CMK (cell line): ENCODE results near the gene SERGEF.

Source experiments
- DNase-seq: peaks from one replicate; pipeline ENCODE4 v3.0.0-alpha.2; 2010; ENCODE audit warnings: low read depth

SERGEF gene

DNA sequence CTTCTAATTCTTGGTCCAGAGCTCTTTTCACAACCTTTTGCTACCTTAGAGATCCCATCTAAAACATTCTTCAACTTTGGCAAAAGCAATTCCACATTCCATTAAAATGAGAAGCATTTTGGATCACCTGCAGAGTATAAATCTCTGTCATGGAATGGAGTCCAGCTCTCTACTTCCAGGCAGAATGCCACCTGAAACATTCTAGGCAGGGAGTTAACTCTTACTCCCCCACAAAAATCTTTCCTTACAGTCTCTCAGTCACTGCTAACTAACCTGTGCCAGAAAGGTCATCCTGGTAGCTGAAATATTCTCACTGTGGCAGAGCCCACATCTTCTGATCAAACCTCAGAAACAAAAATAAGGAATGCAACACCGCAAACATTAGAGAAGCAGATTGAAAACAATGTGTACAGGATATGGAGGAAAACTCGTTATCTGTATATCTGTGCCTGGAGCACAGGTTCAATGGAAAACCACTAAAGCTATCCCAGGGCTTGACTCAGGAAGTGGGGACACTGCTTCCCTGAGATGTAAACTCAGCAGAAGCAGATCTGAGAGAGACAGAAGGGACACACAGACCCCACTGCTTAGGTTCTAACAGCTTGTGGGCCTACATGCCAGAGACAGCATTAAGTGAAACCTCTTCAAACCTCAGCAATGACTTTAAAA is 199.3 kb downstream of the SERGEF start:
- DNase-seq = no peak

DNA sequence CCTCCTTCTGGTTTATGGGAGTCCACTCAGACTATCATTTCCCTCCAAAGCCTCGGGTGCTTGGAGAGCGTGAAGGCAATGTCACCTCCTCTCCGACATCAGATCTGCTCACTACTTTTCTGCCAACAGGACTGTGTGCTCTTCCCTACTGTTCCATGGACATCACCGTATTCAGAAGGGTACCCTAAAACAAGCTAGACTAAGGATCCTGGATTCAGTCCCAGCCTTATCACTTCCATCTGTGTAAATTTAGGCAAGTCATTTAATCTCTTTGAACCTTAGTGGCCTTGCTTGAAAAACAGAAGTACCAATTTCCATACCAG is 200.0 kb downstream of the SERGEF start:
- no peak for DNase-seq

DNA sequence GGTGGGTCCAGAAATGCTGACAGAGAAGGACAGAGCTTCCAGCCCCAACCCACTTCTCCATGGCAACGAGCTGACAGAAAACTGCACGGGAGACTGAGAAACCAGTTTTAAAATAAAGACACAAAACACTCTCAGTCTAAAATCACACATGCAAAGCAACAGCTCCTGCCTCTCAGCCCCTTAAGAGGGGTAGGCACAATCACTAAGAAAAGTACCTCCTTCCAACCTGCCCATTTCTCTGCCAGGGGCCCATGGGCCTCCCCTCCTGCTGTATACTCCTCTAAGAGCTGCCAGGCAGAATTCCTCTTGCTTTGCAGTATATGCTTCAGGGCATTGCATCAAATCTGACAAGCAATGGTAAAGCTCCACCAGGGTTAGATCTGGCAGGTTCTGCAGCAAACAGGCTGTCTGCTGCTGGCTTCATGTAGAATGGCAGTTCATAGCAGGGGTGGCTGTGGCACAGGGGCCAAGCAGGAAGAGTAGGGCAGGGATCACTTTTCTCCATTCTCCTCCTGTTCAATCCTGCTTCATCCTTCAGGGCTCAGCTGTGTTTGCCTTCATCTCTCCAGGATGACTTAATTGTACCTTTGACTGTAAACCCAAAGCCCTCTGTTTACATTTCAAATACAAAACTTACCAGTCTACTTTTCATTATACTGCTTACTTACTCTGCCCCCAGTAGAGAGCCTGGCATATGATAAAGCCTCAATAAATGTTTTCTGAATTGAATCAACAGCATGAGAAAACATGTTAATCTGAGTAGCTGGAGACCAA is 200.6 kb downstream of the SERGEF start:
- no peak for DNase-seq

DNA sequence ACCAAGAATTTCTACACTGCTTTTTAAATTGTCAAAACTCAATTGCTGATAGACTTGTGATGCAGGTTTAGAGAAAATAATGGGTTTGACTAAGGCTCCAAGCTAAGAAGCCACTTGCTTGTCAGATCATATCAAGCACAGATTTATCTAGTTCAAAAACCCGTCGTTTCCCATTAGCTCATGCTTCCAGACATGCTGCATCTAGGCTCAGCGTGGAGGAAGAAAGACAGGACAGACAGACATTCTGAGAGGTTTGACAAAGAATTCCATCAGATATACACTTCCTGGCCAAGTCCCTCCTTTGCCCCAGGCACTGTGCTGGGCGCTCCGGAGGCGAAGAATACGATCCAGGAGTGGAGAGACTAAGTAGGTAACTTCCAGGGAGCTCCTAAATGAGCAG is 201.5 kb downstream of the SERGEF start:
- DNase-seq = no peak

DNA sequence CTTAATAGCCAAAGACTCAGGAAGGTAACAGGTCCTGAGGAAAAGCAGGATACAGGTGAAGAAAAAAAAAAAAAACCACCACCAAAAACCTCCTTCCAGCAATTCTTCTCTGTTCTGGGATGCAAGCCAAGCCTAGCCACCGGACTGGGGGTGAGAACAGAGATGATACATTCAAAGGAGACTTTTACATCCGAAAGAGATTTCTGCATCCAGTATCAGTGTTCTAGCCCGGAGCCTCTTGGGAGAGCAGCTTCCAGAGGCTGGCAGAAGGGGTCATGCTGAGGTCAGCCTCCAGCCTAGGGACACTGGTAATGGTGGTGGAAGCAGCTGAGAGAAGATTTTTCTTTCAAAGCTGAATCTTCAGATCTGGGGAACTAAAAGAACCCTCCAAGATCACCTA is 202.1 kb downstream of the SERGEF start:
- DNase-seq = no peak

DNA sequence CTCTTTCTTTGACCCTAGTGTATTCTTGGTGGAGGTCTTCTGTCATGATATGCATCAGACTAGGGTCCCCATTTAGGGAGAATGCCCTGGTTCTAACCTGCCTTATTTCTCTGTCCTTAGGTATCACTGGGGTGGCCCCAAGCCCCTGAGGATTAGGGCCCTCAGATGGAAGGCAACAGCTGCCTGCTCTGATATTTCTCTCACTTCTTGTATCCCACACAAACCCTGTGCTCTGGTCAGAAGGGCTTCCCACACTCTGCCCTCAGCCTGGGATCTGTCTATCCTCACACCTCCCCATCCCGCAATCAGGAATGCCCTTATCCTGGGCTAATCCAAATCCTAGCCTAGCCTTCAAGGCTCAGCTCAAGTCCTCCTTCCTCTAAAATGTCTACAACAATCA is 202.8 kb downstream of the SERGEF start:
- no peak for DNase-seq

DNA sequence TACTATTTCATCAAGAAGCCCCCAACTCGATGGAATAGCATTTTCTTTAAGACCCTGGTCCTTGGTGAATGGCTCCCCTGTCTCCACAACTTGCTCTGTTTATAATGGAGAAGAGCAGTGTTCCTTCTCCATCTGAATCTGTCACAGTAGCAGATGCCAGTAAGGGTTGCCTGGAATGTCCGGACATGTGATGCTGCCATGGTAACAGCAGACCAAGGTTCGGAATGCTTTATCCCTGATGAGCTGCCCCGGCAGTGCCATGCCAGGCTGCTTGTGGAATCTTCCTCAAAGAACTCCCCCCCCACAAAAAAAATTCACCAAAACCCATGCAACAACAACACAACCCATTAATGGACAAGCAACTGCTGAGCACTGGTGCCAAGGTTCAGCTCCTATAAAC is 205.8 kb downstream of the SERGEF start:
- no peak for DNase-seq

DNA sequence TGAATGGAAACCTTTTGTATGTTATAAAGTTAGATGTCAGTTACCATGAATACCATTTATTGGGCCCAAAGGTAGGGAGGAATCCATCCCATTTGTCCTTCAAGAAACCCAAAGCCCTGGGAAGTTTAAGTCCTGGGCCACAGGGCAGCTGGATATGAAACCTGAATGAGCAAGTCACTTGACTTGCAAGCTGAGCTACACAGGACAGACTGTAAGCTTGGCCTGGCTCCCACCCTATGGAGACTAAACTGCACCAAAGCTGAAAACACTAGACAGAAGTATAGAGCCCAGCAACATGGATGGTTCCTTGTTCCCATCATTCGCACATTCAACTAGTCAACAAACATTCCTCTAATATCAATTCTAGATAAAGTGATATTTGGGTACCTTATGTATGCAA is 207.0 kb downstream of the SERGEF start:
- no peak for DNase-seq

DNA sequence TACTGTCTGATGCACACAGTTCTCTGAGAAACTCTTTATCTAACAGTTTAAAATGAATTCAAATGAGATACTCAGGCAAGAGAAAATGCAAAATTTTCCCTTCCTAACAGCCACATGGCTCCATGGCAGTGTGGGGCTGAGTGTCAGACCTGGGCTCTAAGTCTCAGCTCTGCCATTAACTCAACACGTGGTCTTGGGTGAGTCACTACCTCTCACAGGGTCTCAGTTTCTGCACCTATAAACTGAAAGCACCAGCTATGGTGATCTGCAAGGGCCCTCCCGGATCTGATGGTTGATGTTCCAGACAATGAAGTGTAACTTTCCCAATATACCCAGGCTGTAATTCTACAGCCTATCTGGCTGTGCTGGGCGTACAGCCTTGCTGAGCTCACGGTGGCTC is 207.8 kb downstream of the SERGEF start:
- no peak for DNase-seq

DNA sequence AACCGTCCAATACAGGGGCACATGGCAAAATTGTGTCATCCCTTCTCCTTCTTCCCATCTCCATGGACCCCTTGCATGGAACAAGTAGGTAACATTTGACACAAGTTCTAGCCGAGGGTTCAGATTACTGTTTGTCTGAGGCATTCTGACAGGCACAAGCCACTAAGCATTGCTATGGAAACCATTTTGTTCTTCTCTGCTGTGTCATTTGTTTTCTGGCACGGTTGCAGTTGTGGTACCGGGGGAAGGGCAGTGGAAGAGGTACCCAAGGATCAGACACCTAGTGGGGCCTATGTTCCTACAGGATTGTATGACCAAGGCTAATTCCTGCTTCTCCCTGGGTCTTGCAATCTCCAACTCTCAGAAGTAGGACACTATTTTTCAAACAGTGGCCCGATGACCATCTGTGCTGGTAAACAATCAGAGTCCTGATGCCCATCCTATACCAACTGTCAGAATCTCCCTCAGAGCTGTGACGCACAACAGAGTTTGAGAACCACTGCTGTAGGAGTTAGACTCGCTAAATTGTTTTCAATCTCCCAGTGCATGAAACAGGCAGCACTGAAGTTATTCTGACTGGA is 209.0 kb downstream of the SERGEF start:
- no peak for DNase-seq

DNA sequence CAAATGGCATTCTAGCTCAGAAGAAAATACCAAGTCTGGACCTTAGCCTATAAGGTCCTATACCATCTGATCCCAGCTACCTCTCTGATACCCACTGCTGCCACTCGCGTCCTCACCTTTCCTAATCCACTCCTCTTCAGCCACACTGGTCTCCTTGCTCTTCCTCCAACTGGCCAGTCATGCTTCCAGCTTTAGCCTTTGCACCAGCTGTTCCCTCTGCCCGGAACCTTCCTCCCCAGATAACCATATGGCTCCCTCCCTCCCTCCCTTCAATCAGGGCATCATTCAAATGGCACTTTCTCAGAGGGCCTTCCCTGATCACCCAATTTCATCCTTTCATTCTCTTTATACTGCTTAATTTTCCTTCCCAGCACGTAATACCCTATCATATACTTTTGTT is 210.4 kb downstream of the SERGEF start:
- DNase-seq = no peak

DNA sequence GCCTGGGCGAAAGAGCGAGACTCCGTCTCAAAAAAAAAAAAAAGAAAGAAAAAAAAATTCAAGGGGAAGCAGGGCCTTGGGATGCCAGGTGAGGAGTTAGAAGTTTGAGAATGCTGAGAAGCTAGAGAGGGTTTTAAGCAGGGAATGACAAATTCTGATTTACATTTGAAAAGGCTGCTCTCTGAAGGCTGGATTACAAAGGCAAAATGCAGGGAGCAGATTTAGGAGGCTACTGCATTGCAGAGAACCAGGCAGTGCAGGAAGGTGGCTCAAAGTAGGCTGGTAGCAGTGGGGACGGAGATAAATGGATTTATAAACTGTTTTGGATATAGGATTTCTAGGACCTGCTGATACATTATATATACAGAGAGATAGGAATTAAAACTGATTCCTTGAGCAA is 211.7 kb downstream of the SERGEF start:
- DNase-seq = no peak

DNA sequence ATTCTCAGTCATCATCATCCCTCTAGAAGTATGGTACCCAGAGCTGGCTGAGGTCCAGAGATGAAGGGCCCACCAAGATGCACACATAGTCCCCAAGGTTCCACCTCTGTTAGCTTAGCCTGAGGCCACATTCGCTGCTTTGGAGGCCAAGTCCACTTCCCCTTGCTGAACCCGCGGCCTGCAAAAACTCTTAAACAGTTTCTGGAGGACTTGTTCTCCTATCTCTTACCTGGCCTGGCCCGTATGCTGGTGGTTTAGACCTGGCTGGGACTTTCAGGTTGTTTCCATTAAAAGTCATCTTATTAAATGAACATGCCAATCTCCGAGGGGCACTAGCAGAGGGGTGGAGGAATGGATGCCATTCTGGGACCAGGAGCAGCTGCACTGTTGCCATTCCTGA is 213.7 kb downstream of the SERGEF start:
- no peak for DNase-seq

DNA sequence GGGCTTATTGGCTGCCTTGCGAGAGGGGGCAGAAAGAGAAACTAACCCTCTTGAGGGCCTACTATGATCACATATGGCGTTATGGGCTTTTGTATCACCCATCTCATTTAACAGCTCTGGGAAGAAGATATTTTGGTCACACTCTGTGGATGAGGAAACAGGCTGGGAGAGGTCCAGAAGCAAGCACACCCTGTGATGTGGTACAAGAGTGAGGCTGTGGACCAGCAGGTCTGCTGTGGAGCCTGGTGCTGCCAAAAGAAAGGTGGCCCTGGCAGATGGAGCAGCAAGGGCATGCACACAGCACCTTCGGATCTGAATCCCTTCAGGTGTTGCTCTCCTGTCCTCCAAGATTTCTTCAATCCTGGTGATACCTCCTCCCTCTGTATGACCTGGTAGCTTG is 214.1 kb downstream of the SERGEF start:
- DNase-seq = no peak

DNA sequence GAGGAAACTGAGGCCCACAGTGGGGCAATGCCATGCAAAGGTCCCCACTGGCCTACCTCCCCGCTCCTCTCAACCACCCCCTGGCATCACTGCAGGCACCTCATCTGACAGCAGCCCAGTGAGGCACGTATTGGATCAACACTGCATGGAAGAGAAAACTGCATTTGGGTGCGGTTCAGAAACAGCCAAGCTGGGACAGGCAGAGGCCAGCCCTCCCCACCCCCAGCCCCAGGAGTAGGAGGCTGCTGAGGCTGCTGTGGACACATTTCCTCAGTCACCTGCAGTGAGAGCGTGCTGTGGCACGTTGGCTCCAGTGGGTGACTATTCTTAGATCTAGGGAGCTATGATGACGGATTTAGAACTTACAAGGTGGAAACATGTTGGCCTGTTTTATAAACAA is 214.6 kb downstream of the SERGEF start:
- DNase-seq = no peak

DNA sequence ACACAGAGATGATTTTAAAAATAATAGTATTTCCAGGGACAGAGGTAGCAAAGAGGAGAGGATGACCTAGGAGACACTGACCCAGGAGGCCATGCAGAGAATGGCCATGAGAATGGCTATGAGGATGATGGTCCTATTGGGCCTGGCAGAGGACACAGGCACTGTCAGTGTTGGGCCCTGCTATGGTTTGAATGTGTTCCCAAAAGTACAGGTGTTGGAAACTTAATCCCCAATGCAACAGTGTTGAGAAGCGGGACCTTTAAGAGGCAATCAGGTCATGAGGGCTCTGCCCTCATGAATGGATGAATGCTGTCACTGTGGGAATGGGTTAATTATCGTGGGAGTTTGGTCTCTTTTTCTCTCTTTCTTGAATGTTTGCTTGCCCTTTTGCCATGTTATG is 216.7 kb downstream of the SERGEF start:
- no peak for DNase-seq

DNA sequence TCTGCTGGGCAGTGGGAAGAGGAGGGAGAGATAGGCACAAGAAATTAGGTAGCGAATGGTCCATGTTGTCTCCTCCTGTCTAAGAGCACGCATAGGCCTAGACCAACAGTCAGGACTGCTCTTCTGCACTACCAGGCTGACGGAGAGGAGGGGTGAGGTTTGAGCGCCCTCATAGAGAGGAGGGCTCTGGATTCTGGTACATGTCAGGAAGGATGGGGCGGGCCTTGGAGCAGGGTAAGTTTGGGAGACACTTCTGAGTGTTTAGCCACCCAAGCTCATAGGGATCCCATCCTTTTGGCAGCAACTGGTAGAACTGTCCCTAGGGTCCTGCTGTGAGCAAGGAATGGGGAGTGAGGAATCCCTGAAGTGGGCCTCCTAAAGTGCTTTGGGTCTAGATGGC is 217.9 kb downstream of the SERGEF start:
- DNase-seq = no peak

DNA sequence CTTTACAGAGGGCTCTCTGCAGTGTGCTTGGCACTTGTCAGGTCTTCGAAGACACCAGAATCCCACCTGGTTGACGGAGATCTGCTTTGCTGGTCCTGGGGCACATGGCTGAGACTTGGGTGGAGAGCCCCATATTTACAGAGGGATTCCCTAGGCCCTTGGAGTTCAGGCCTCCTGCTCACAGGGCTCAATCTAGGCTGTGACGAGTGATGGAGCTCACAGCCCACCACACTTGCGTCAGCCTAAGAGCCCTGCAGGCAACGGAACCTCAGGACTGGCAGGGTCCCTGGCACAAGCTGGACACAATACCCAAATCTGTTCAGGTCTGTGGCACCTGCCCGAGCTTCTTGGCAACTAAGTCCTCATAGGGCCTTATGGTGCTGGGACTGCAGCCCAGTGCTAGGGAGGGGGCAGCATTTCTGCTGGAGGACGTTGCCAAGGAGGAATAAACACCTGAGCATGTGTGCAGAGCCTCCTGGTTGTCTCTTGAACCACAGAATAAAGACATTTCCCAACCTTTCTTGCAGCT is 219.1 kb downstream of the SERGEF start:
- DNase-seq = no peak

DNA sequence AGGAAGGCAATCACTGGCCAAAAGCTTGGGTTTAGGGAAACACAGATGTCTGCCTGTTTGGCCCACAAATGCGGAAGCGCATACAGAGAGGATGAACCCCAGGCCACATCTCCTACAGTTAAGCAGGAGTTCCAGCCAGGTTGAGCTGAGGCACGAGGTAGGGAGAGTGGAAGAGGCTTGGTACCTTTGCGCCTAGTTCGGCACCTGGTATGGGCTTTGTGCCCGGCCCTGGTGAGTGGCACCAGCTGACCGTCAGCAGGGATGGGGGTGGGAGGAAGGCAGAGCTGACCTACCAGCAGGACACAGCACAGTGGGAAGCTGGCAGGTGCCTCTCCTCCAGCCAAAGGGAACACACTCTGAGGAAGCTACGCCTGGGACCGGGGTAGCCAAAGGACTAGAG is 220.7 kb downstream of the SERGEF start:
- DNase-seq = no peak

DNA sequence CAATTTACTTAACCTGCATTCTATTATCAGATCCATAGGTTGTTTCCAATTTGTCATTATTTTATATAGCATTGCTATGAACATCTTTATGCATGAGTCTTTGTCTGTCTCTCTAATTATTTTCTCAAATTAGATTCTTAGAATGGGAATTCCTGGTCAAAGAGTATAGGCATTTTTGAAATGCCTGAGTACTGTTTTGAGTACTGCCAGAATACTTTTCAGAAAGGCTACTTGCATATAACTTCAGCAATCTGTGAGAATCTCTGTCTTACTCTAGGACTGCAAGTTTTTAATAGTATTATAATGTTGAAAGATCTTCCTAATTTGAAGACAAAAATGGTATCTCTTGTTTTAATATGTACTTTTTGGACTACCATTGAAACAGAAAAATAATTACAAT is 221.7 kb downstream of the SERGEF start:
- no peak for DNase-seq

DNA sequence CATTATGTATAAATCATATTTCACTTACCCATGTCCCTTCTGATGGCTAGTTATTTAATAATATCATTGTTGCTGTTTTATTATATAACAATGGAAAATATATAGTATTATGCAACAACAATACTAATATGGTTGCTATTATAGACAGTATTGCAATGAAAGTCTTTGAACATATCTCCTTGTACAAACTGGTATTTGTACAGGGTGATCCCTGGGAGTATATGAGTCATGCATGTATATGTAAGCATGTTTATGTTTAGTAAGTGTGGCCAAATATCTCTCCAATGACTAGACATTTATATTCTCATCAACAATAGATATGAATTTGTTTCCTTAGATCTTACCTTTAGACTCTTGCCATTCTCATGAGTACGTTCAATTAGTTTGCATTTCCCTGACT is 222.4 kb downstream of the SERGEF start:
- no peak for DNase-seq

DNA sequence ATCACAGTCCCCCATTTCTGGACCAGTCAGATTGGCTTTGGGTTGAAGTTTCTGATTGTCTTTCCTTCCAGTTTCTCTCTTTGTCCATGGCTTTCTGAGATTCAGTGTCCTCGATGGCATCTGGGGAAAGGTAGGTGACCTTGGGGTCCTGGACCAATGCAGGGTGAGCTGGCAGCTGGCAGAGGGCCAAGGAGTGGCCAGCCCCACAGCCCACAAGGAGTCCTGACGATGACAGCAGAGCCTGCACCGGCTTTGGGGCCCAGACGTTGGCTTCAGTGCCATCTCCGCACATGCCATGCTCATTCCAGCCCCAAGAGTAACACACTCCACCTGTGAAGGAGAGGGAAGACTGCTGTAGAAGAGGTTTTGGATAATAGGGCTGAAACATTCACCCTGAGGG is 224.8 kb downstream of the SERGEF start:
- DNase-seq = no peak

DNA sequence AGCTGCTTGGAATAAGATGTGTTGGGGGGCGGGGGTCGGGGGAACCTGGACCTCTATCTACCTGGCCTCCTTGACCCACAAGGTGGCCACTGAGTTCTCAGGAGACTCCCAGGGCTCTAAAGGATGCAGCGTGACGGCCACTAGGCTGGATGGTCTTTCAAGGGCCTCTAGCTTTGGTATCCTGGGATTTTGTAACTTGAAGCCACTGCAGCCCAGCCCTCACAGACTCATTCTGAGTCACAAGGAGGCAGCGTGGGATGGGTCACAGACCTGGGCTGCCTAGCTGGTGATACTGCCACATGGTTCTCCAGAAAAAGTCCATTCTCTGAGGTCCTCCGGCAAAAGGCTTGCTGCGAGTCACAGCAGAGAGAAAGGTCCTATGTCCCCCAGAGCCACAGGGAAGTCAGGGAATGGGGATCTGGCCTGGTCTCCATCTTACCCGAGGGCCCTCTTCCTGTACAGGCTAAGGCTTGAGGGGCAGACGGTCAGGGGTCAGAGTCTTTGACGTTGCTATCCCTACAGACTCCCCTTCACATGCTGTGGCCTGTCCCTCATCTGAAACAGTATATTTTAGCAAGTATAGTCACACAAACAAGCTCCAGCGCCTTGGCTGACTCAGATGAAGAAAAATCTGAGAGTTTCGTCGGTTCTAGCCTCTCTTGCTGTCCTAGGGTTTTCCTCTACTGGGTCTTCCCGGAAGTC is 225.9 kb downstream of the SERGEF start:
- no peak for DNase-seq
